Uterus (tissue), 2 donors: ENCODE results near the gene ESR2.

Experiments used
- POLR2A ChIP-seq, 2 donors: fragments of 450-650 bp; IDR thresholded peaks; one replicate each; pipeline ENCODE4 v1.6.1; 2016; ENCODE audit warnings: antibody characterized with exemption in 2 of 2, mild to moderate bottlenecking in 1 of 2, moderate library complexity in 1 of 2
- TF ChIP-seq, protein P1 (sequence below), 4 experiments: fragments of 200-600 bp in 2 of 4; fragments of 450-650 bp in 2 of 4; sonication (generic) in 2 of 4; IDR thresholded peaks; one replicate each; pipeline ENCODE4 v1.5.1; 2016 to 2019; ENCODE audit warnings: antibody characterized with exemption in 4 of 4, mild to moderate bottlenecking in 2 of 4, moderate library complexity in 1 of 4

DNA sequence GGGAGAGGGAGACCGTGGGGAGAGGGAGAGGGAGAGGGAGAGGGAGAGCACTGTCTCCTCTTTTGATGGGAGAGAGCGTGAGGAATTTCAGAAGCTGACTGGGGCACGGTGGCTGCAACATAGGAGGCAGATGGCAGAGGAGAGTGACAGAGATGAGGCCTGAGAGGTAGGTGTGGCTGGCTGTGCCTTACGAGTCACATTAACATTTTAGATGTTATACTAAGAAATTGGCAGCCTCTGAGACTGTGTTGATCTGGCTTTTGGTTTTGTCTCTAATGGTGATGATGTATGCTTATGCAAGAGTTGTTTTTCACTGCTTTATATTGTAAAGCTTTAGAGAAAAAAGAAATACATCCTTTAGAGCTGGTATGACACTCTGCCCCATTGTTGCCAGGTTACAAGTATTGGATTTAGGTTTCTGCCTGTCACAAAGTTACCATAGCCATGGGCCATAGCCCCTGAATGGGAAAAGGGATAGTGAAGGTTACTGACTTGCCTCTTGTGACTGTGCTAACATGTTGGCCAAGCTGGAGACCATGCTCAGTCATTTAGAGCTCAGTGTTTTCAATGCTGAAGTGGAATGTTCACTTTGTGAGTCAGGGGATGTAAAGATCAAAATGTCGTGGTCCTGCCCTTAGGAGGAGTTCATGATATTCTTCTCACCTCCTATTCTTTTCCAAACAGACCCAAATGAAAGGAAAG, 255.2 kb downstream of the ESR2 start:
- TF ChIP-seq, protein P1, sequence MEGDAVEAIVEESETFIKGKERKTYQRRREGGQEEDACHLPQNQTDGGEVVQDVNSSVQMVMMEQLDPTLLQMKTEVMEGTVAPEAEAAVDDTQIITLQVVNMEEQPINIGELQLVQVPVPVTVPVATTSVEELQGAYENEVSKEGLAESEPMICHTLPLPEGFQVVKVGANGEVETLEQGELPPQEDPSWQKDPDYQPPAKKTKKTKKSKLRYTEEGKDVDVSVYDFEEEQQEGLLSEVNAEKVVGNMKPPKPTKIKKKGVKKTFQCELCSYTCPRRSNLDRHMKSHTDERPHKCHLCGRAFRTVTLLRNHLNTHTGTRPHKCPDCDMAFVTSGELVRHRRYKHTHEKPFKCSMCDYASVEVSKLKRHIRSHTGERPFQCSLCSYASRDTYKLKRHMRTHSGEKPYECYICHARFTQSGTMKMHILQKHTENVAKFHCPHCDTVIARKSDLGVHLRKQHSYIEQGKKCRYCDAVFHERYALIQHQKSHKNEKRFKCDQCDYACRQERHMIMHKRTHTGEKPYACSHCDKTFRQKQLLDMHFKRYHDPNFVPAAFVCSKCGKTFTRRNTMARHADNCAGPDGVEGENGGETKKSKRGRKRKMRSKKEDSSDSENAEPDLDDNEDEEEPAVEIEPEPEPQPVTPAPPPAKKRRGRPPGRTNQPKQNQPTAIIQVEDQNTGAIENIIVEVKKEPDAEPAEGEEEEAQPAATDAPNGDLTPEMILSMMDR (IDR thresholded peaks at IDR 0.05) = no peak
- TF ChIP-seq POLR2A (IDR thresholded peaks at IDR 0.05) = no peak
